Measurements from ENCODE around the gene NFATC1.

Gene NFATC1

GRCh38 chr18:79538635-79539034, 142.9 kb downstream of the NFATC1 start:
- H3K27me3 ChIP-seq (ENCODE audit: control insufficient read depth, insufficient read depth, low read length), result no peaks in the 10 kb centered on the region
- no peak overlapping the region for H3K4me3 ChIP-seq (ENCODE audit: low read depth, low read length)
- H3K9me3 ChIP-seq (ENCODE audit: control insufficient read depth, insufficient read depth, low read length), result peaks cover 6% of the 10 kb centered on the region
- no peak overlapping the region for H3K9ac ChIP-seq (ENCODE audit: low read depth, low read length)
- no peaks in the 10 kb centered on the region for H3K4me1 ChIP-seq (ENCODE audit: control insufficient read depth, insufficient read depth, low read length)
- H3K36me3 ChIP-seq (ENCODE audit: control insufficient read depth, insufficient read depth, low read length), result no peaks in the 10 kb centered on the region

GRCh38 chr18:79540161-79540903, 144.6 kb downstream of the NFATC1 start:
- H3K9me3 ChIP-seq (ENCODE audit: control insufficient read depth, insufficient read depth, low read length), result peaks cover 6% of the 10 kb centered on the region
- H3K27me3 ChIP-seq (ENCODE audit: control insufficient read depth, insufficient read depth, low read length), result no peaks in the 10 kb centered on the region
- H3K9ac ChIP-seq (ENCODE audit: low read depth, low read length), result no peak overlapping the region
- H3K4me3 ChIP-seq (ENCODE audit: low read depth, low read length), result no peak overlapping the region
- H3K36me3 ChIP-seq (ENCODE audit: control insufficient read depth, insufficient read depth, low read length), result no peaks in the 10 kb centered on the region
- no peaks in the 10 kb centered on the region for H3K4me1 ChIP-seq (ENCODE audit: control insufficient read depth, insufficient read depth, low read length)

DNA sequence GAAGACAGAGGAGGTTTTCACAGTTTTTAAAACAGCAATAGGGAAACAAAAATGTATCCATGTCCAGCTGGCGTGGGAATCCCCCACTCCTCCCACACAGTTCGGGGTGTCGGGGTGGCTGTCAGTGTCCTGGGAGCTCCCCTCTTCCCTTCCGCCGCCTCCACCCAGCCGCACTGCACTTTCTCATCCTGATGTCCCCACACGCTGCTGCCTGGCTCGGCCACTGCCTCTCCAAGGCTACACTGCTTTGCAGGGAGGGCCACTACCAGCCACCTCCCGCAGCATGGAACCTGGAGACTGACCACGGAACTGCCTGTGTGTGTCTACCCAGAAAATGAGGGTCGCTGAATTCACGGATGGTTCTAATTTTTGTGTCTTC, 145.2 kb downstream of the NFATC1 start:
- Histone ChIP-seq H3K9me3 (ENCODE audit: control insufficient read depth, insufficient read depth, low read length) (peaks cover 6% of the 10 kb centered on the region), H3K36me3 (ENCODE audit: control insufficient read depth, insufficient read depth, low read length) (no peaks in the 10 kb centered on the region), H3K4me1 (ENCODE audit: control insufficient read depth, insufficient read depth, low read length) (no peaks in the 10 kb centered on the region), H3K27me3 (ENCODE audit: control insufficient read depth, insufficient read depth, low read length) (no peaks in the 10 kb centered on the region), H3K4me3 (ENCODE audit: low read depth, low read length) (no peak overlapping the region), H3K9ac (ENCODE audit: low read depth, low read length) (no peak overlapping the region)

- peaks cover 6% of the 10 kb centered on the region for H3K9me3 ChIP-seq (ENCODE audit: control insufficient read depth, insufficient read depth, low read length)
- no peaks in the 10 kb centered on the region for H3K36me3 ChIP-seq (ENCODE audit: control insufficient read depth, insufficient read depth, low read length)
- H3K27me3 ChIP-seq (ENCODE audit: control insufficient read depth, insufficient read depth, low read length), result no peaks in the 10 kb centered on the region
- H3K9ac ChIP-seq (ENCODE audit: low read depth, low read length), result no peak overlapping the region
- no peaks in the 10 kb centered on the region for H3K4me1 ChIP-seq (ENCODE audit: control insufficient read depth, insufficient read depth, low read length)
- no peak overlapping the region for H3K4me3 ChIP-seq (ENCODE audit: low read depth, low read length)
Observed at GRCh38 chr18:79542213-79542612, 146.5 kb downstream of the NFATC1 start.

GRCh38 chr18:79542876-79543750, 147.4 kb downstream of the NFATC1 start:
- Histone ChIP-seq H3K4me1 (ENCODE audit: control insufficient read depth, insufficient read depth, low read length) (no peaks in the 10 kb centered on the region), H3K9ac (ENCODE audit: low read depth, low read length) (no peak overlapping the region), H3K9me3 (ENCODE audit: control insufficient read depth, insufficient read depth, low read length) (no peaks in the 10 kb centered on the region), H3K4me3 (ENCODE audit: low read depth, low read length) (no peak overlapping the region), H3K36me3 (ENCODE audit: control insufficient read depth, insufficient read depth, low read length) (no peaks in the 10 kb centered on the region), H3K27me3 (ENCODE audit: control insufficient read depth, insufficient read depth, low read length) (no peaks in the 10 kb centered on the region)

GRCh38 chr18:79543861-79544385, 148.2 kb downstream of the NFATC1 start:
- Histone ChIP-seq H3K27me3 (ENCODE audit: control insufficient read depth, insufficient read depth, low read length) (no peaks in the 10 kb centered on the region), H3K9me3 (ENCODE audit: control insufficient read depth, insufficient read depth, low read length) (no peaks in the 10 kb centered on the region), H3K4me1 (ENCODE audit: control insufficient read depth, insufficient read depth, low read length) (no peaks in the 10 kb centered on the region), H3K9ac (ENCODE audit: low read depth, low read length) (no peak overlapping the region), H3K4me3 (ENCODE audit: low read depth, low read length) (no peak overlapping the region), H3K36me3 (ENCODE audit: control insufficient read depth, insufficient read depth, low read length) (no peaks in the 10 kb centered on the region)

DNA sequence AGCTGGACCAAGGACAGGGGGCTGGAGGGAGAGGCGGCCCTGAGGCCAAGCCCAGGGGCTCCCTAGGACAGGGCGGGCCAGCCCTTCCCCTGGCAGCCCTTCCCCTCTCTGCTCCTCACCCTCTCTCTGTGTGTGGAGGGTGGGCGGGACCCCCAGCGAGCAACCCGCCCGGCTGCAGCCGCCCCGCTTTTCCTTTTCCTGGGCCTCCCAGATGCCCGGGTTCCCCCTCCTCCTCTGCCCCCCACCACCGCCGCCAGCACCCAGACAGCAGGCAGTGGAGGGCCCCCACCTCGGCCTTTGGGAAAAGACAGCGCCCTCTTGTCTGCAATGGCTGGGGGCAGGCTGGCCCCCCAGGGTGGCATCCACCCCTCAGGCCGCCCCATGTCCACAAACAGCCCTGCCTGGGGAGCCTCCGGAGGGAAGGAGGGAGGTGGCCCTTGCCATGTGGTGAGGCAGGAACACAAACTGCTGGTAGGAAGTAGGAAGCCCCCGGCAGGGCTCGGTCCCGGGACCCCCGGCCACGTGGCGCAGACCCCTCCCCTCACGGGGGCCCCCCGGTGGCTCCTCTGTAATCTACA, 148.7 kb downstream of the NFATC1 start:
- H3K4me1 ChIP-seq (ENCODE audit: control insufficient read depth, insufficient read depth, low read length), result no peaks in the 10 kb centered on the region
- no peaks in the 10 kb centered on the region for H3K36me3 ChIP-seq (ENCODE audit: control insufficient read depth, insufficient read depth, low read length)
- H3K9me3 ChIP-seq (ENCODE audit: control insufficient read depth, insufficient read depth, low read length), result no peaks in the 10 kb centered on the region
- H3K27me3 ChIP-seq (ENCODE audit: control insufficient read depth, insufficient read depth, low read length), result no peaks in the 10 kb centered on the region
- H3K4me3 ChIP-seq (ENCODE audit: low read depth, low read length), result no peak overlapping the region
- no peak overlapping the region for H3K9ac ChIP-seq (ENCODE audit: low read depth, low read length)

- no peak overlapping the region for H3K9ac ChIP-seq (ENCODE audit: low read depth, low read length)
- H3K27me3 ChIP-seq (ENCODE audit: control insufficient read depth, insufficient read depth, low read length), result no peaks in the 10 kb centered on the region
- no peaks in the 10 kb centered on the region for H3K9me3 ChIP-seq (ENCODE audit: control insufficient read depth, insufficient read depth, low read length)
- no peak overlapping the region for H3K4me3 ChIP-seq (ENCODE audit: low read depth, low read length)
- H3K4me1 ChIP-seq (ENCODE audit: control insufficient read depth, insufficient read depth, low read length), result no peaks in the 10 kb centered on the region
- no peaks in the 10 kb centered on the region for H3K36me3 ChIP-seq (ENCODE audit: control insufficient read depth, insufficient read depth, low read length)
Observed at GRCh38 chr18:79545255-79545654, 149.5 kb downstream of the NFATC1 start.

- Histone ChIP-seq H3K27me3 (ENCODE audit: control insufficient read depth, insufficient read depth, low read length) (no peaks in the 10 kb centered on the region), H3K4me1 (ENCODE audit: control insufficient read depth, insufficient read depth, low read length) (no peaks in the 10 kb centered on the region), H3K36me3 (ENCODE audit: control insufficient read depth, insufficient read depth, low read length) (no peaks in the 10 kb centered on the region), H3K4me3 (ENCODE audit: low read depth, low read length) (no peak overlapping the region), H3K9me3 (ENCODE audit: control insufficient read depth, insufficient read depth, low read length) (no peaks in the 10 kb centered on the region), H3K9ac (ENCODE audit: low read depth, low read length) (no peak overlapping the region)
Observed at GRCh38 chr18:79545736-79546171, 150.0 kb downstream of the NFATC1 start.

DNA sequence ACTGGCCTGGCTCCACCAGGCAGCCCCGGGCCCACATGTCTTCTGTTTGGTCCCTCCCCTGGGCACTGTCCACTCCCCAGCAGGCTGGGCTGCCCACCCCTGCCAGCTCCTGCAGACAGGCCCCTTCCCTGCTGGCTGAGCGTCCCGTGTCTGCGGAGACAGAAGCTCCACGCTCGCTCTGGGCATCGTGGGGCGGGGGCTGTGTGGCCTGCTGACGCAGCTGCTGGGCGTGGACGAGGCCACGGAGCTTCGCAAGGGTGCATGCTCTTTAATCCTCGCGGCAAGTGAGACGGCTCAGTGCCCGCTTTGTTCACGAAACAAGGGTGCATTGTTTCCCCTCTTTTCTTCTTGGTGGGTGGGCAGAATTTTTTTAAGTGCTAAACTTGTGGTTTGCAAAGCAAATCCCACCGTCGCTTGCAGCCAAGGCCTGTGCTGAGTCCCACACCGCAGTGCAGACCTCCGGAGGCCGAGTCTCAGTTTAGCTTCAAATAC, 151.1 kb downstream of the NFATC1 start:
- no peaks in the 10 kb centered on the region for H3K36me3 ChIP-seq (ENCODE audit: control insufficient read depth, insufficient read depth, low read length)
- H3K27me3 ChIP-seq (ENCODE audit: control insufficient read depth, insufficient read depth, low read length), result no peaks in the 10 kb centered on the region
- no peak overlapping the region for H3K4me3 ChIP-seq (ENCODE audit: low read depth, low read length)
- no peaks in the 10 kb centered on the region for H3K9me3 ChIP-seq (ENCODE audit: control insufficient read depth, insufficient read depth, low read length)
- H3K9ac ChIP-seq (ENCODE audit: low read depth, low read length), result no peak overlapping the region
- H3K4me1 ChIP-seq (ENCODE audit: control insufficient read depth, insufficient read depth, low read length), result no peaks in the 10 kb centered on the region

- no peaks in the 10 kb centered on the region for H3K27me3 ChIP-seq (ENCODE audit: control insufficient read depth, insufficient read depth, low read length)
Observed at GRCh38 chr18:79547413-79548076, 151.8 kb downstream of the NFATC1 start.

More at GRCh38 chr18:79547413-79548076, 151.8 kb downstream of the NFATC1 start:
- no peaks in the 10 kb centered on the region for H3K9me3 ChIP-seq (ENCODE audit: control insufficient read depth, insufficient read depth, low read length)
- H3K4me1 ChIP-seq (ENCODE audit: control insufficient read depth, insufficient read depth, low read length), result no peaks in the 10 kb centered on the region
- no peak overlapping the region for H3K4me3 ChIP-seq (ENCODE audit: low read depth, low read length)
- no peaks in the 10 kb centered on the region for H3K36me3 ChIP-seq (ENCODE audit: control insufficient read depth, insufficient read depth, low read length)
- no peak overlapping the region for H3K9ac ChIP-seq (ENCODE audit: low read depth, low read length)

All from iPS-15b (cell line).